HG03575 (cell line): Measurements from ENCODE around the gene MRPL16.
"Not testable (repeated sequence)": the region's sequence is repeated elsewhere in the genome, so short reads cannot be mapped to it uniquely, and the experiment has no call there.

Experiments
- ATAC-seq: cut with Tn5 transposase; IDR thresholded peaks from one replicate; pipeline ENCODE4 v1.9.1; 2021; ENCODE audit not compliant: unreplicated experiment, insufficient number of reproducible peaks, low FRiP score; ENCODE audit errors: extremely low read depth

Gene MRPL16

GRCh38 chr11:59810189-59810910 lies at the start of gene MRPL16:
Gene MRPL16 (minus strand): TSS chr11:59810778. CDS start chr11:59810658, 120 bp downstream.
- peak; percentile 58 for ATAC-seq

- ATAC-seq, result no peak
Observed at GRCh38 chr11:59859673-59860072, 49.1 kb upstream of the MRPL16 start.

- no peak for ATAC-seq
Observed at GRCh38 chr11:59857439-59858434, 47.2 kb upstream of the MRPL16 start.

DNA sequence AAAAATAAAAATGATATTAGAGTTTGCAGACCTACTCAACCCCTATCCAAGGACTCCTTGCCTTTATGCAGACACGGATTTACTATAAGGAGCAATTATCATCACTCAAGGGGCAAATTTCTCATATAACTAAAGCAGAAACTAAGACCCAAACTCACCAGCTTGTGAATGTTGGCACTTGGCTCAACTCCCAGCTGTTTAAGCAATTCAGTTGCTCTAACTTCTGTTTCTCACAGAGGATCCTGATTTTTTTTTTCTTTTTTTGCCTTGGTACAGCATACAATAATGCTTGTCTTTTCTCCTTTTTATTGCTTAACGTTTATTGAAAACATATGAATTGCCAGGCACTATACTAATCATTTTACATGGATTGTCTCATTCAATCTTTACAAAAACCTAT lies 44.3 kb upstream of the MRPL16 start:
- no peak for ATAC-seq

GRCh38 chr11:59851416-59851815 lies 40.8 kb upstream of the MRPL16 start:
- ATAC-seq, result not testable (repeated sequence)

DNA sequence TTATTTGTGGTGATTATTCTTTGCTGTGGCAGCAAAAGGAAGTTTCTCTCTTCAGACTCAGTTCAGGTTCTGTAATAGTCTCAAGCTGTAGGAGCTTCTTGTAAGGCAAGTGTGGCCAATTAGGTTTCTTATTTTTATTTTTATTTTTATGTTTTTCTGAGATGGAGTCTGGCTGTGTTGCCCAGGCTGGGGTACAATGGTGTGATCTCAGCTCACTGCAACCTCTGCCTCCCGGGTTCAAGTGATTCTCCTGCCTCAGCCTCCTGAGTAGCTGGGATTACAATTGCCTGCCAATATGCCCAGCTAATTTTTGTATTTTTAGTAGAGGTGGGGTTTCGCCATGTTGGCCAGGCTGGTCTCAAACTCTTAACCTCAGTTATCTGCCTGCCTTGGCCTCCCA lies 39.0 kb upstream of the MRPL16 start:
- ATAC-seq, result not testable (repeated sequence)

GRCh38 chr11:59849129-59849528 lies 38.6 kb upstream of the MRPL16 start:
- no peak for ATAC-seq

DNA sequence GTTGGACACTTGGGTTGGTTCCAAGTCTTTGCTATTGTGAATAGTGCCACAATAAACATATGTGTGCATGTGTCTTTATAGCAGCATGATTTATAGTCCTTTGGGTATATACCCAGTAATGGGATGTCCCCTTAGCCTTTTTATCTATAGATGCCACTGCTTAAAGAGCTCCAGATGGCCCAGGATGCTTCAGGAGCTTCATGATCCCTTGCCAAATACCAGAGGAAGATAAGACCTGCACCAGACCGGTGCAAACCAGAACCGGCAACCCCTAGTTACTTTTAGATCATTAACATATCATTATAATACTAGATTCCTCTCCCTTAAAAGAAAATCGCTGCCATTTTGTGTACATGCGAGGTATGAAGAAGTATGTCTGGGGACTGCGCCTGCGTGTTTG lies 37.9 kb upstream of the MRPL16 start:
- ATAC-seq, result not testable (repeated sequence)

GRCh38 chr11:59847626-59848025 lies 37.0 kb upstream of the MRPL16 start:
- ATAC-seq, result no peak

GRCh38 chr11:59846556-59846955 lies 36.0 kb upstream of the MRPL16 start:
- ATAC-seq, result no peak

DNA sequence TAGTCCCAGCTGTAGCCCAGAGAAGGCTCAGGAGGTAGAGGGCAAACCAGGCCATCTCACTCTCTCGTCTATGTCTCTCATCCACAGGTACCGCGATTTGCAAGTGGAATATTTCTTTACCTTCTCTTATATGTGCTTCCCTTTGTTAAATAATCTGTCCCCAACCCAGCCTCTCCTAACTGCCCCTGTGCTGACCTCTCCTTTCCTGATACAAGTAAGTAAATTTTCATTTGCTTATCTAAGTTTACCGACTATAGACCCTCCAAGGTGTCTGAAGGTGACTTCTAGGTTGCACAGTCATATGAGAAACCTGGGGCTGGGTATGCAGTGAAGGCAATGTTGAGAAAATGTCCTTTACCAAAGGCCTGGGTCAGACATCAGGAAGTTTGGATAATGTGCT lies 34.8 kb upstream of the MRPL16 start, which contains the start of gene CBLIF:
Gene CBLIF (minus strand): TSS at position 101 of the 400 bp plus-strand sequence. CDS start 46 bp downstream, at position 55.
- ATAC-seq, result no peak

GRCh38 chr11:59842316-59842715 lies 31.7 kb upstream of the MRPL16 start:
- no peak for ATAC-seq

- no peak for ATAC-seq
Observed at GRCh38 chr11:59841514-59841913, 30.9 kb upstream of the MRPL16 start.

GRCh38 chr11:59839615-59840014 lies 29.0 kb upstream of the MRPL16 start:
- no peak for ATAC-seq

GRCh38 chr11:59833602-59834001 lies 23.0 kb upstream of the MRPL16 start:
- ATAC-seq, result no peak

- no peak for ATAC-seq
Observed at GRCh38 chr11:59829358-59829757, 18.8 kb upstream of the MRPL16 start.

GRCh38 chr11:59822989-59823566 lies 12.5 kb upstream of the MRPL16 start:
- peak; percentile 69 for ATAC-seq

- ATAC-seq, result no peak
Observed at GRCh38 chr11:59818572-59818971, 8.0 kb upstream of the MRPL16 start.

DNA sequence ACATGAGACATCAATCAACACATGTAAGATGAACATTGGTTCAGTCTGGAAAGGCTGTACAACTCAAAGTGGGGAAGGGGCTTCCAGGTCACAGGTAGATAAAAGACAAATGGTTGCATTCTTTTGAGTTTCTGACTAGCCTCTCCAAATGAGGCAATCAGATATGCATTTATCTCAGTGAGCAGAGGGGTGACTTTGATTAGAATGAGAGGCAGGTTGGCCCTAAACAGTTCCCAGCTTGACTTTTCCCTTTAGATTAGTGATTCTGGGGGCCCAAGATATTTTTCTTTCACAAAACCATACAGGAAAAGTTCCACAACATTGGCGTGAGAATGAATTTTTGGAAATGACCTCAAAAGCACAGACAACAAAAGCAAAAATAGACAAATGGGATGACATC lies 5.9 kb upstream of the MRPL16 start:
- ATAC-seq, result not testable (repeated sequence)
